ENCODE results near the gene PRKN.
"Not testable (repeated sequence)": the region's sequence is repeated elsewhere in the genome, so short reads cannot be mapped to it uniquely, and the experiment has no call there.

The PRKN gene

DNA sequence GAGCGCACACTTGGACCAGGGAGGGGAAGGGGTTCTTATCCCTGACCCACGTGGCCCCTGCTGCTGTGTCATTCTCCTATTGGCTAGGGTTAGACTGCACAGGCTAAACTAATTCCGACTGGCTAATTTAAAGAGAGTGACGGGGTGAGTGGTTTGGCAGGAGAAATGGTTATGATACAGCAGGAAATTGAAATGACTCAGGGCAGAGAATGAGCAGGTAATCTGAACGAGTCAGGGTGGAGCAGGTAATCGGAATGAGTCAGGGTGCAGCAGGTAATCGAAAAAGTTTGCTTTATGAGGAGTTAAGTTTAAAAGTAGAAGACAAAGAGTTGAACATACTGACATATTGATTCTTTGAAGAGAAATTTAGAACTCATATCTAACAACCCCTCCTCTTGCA lies 1417.8 kb downstream of the PRKN start:
- not testable (repeated sequence) for DNase-seq (ENCODE audit: low read depth)

DNA sequence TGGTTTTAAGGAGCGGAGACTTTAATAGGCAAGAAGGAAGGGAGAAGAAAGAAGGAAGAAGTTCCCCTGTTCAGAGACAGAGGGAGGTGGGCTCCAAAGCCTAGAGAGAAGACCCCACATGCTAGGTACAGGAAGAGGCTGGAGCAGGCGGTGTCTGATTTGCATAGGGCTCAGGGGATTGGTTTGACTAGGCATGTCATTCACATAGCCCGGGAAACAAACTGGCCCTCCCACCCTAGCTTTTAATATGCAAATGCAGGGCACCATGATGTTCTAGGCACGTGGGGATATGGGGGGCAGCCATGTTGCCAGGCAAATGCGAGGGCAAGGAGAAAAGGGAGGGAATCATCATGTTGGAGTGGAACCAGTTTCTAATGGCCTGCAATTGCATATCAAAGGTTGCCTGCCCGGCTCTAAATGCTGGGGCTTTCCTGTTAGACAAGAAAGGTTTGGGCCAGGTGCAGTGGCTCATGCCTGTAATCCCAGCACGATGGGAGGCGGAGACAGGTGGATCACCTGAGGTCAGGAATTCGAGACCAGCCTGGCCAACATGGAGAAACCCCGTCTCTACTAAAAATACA lies 1419.4 kb downstream of the PRKN start:
- no peak for DNase-seq (ENCODE audit: low read depth)

DNA sequence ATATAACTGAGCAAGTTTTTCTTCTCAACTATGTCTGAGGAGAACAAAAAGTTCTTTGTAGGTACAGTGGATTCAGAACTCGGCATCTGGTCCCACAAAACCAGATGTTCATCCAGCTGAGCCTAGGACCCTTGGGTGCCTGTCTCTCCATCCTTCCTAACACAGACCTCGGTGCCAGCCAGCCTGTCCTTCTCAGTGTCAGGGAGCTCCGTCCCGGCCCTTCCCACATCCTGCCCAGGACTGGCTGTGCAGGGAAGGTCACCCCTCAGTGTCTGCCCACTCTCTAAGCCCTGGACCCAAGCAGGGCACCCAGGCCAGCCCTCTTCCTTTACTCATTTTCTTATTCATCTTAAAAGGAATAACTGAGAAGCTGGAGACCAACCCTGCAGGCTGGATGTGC lies 1421.7 kb downstream of the PRKN start:
- DNase-seq (ENCODE audit: low read depth), result no peak

DNA sequence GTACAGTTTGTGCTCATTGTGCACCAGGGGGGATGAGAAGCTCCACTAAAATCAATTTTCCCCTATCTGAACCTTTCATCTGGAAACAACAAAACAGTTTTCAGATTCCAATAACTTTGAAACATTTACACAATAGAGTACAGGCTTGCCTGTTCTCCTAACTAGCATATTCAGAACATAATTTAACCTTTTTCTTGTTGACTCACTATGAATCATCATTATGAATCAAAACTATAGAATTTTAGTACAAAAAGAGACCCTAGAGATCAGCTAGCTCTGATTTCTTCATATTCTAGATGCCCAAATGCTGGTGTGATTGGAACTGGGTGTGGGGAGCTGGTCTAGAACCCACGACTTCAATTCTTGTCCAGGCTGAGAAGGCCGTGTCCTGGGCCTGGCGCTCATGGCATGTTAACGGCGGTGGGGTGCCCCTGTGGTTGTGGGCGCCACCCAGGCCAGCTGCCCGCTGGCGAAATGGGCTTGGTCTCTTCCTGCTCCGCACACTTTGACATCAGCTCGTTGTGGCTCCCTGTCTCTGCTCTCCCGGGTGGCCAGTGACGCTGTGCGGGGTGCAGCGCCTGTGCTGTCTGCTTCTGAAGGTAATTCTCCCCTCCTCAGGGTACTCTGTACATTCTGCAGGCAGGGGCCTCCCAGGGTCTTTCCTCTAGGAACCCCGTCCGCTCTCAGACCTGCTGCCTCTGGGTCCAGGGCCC lies 1423.8 kb downstream of the PRKN start:
- DNase-seq (ENCODE audit: low read depth), result no peak

DNA sequence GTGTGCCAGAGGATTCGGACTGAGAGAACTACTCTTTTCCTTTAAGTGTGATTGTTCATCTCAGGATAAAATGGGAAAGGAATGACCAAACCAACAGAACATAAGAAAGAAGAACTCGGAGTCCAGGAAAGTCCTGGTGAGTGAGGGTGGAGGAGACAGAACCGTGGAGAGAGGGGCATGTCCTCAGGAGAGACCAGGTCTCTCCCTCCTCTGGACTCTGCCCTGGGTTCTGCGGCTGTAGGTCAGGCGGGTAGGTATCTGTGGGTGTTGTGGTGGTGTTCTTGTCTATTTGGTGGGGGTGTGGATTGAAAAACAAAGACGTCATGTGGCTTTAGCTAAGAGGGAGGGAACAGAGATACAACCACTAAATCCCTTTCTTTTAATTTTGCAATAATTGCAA lies 1424.6 kb downstream of the PRKN start:
- no peak for DNase-seq (ENCODE audit: low read depth)

DNA sequence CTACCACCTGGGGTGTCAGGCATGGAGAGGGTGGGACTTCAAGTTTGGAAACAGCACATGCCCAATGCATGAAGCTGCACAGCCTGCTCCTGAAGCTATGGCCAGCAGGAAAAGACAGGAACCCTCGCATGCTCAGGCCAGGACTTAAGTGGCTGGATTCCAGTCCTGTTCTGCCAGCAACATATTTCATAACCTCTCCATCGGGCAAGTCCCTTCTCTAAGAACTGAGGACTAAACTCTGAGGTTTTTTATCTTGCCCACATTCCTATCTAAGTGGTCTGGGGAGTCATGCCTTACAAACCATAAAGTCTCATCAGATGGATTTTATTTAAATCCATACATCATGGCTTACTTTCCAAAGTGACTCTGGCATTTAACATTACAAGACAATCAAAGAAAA lies 1426.2 kb downstream of the PRKN start:
- DNase-seq (ENCODE audit: low read depth), result no peak

DNA sequence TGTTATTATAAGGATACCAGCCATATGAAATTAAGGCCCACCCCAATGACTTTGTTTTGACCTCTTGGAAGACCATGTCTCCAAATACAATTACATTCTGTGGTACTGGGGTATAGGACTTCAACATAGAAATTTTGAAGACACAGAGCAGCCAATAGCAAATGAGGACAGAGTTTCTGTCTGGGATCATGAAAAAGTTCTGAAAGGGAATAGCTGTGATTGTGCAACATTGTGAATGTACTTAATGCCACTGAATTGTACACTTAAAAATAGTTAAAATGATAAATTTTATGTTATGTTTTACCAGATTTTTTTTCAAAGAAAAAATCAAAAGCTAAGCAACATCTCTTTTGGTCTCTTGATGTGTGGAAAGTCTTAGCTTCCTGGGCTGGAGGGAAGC lies 1426.7 kb downstream of the PRKN start:
- DNase-seq (ENCODE audit: low read depth), result no peak

DNA sequence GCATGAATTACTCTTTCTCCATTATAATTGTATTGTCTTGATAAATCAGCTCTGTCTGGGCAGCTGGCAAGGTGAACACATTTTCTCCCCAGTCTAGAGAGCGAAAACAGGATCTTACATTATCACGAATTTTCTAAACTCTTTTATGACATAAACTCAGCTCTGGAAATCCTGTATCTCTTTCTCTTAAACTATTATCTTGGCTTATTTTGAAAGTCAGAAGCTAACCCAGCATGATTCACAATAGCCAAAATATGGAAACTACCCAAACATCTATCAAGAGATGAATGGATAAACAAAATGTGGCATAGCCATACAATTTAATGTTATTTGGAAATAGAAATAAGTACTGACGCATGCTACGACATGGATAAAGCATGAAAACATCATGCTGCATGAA lies 1427.8 kb downstream of the PRKN start:
- DNase-seq (ENCODE audit: low read depth), result no peak

Measured in CMK (cell line).